Measurements from ENCODE around the gene MICOS13. TPM values are rescaled to one million over a fixed set of nuclear protein-coding genes. Genes with fewer than 3 reads are reported as not detected.

MICOS13 gene
- total and polyA plus RNA-seq, 2 donors from 2014 or later: 74.6 to 244 TPM

GRCh38 chr19:5678071-5678718 lies 2.1 kb downstream of the MICOS13 start:
- no peak overlapping the region for H3K9ac ChIP-seq (ENCODE audit: low read length in 3 of 3)
- H3K27ac ChIP-seq (ENCODE audit: low read depth in 2 of 2, low read length in 2 of 2): no peak overlapping the region
- H3K27me3 ChIP-seq (ENCODE audit: control insufficient read depth, insufficient read depth, low read length): no peaks in the 10 kb centered on the region
- no peaks in the 10 kb centered on the region for H3K36me3 ChIP-seq (ENCODE audit: control insufficient read depth in 2 of 3, insufficient read depth in 3 of 3, low read length in 3 of 3)
- no peak for FAIRE-seq
- peak in 1 of 5 donors; percentile 57 for DNase-seq
- H3K9me3 ChIP-seq (ENCODE audit: control insufficient read depth in 2 of 3, insufficient read depth in 1 of 3, low read length in 3 of 3): no peaks in the 10 kb centered on the region
- no peak for TF ChIP-seq CTCF (IDR thresholded peaks at IDR 0.05; ENCODE audit: borderline replicate concordance, extremely low read depth, insufficient read depth)
- H3K4me1 ChIP-seq (ENCODE audit: control insufficient read depth in 2 of 3, insufficient read depth in 2 of 3, low read depth in 1 of 3, low read length in 3 of 3): peaks cover 0 to 12% (median 5%) of the 10 kb centered on the region in 3 donors
- H3K4me3 ChIP-seq (ENCODE audit: low read length in 3 of 3): no peak overlapping the region
- intact Hi-C loops (cut with DNase I): no loop called here

GRCh38 chr19:5677580-5677979 lies 2.7 kb downstream of the MICOS13 start:
- intact Hi-C loops (cut with DNase I): no loop called here
- DNase-seq (no peak), FAIRE-seq (no peak)
- Histone ChIP-seq H3K9me3 (ENCODE audit: control insufficient read depth in 2 of 3, insufficient read depth in 1 of 3, low read length in 3 of 3) (no peaks in the 10 kb centered on the region), H3K4me3 (ENCODE audit: low read length in 3 of 3) (no peak overlapping the region), H3K27me3 (ENCODE audit: control insufficient read depth, insufficient read depth, low read length) (no peaks in the 10 kb centered on the region), H3K9ac (ENCODE audit: low read length in 3 of 3) (no peak overlapping the region), H3K27ac (ENCODE audit: low read depth in 2 of 2, low read length in 2 of 2) (no peak overlapping the region), H3K4me1 (ENCODE audit: control insufficient read depth in 2 of 3, insufficient read depth in 2 of 3, low read depth in 1 of 3, low read length in 3 of 3) (peaks cover 0 to 12% (median 5%) of the 10 kb centered on the region in 3 donors), H3K36me3 (ENCODE audit: control insufficient read depth in 2 of 3, insufficient read depth in 3 of 3, low read length in 3 of 3) (no peaks in the 10 kb centered on the region)
- no peak for TF ChIP-seq CTCF (IDR thresholded peaks at IDR 0.05; ENCODE audit: borderline replicate concordance, extremely low read depth, insufficient read depth)

GRCh38 chr19:5677136-5677535 lies 3.2 kb downstream of the MICOS13 start:
- no peak for TF ChIP-seq CTCF (IDR thresholded peaks at IDR 0.05; ENCODE audit: borderline replicate concordance, extremely low read depth, insufficient read depth)
- Histone ChIP-seq H3K9me3 (ENCODE audit: control insufficient read depth in 2 of 3, insufficient read depth in 1 of 3, low read length in 3 of 3) (no peaks in the 10 kb centered on the region), H3K27me3 (ENCODE audit: control insufficient read depth, insufficient read depth, low read length) (no peaks in the 10 kb centered on the region), H3K4me1 (ENCODE audit: control insufficient read depth in 2 of 3, insufficient read depth in 2 of 3, low read depth in 1 of 3, low read length in 3 of 3) (peaks cover 0 to 12% (median 5%) of the 10 kb centered on the region in 3 donors), H3K4me3 (ENCODE audit: low read length in 3 of 3) (no peak overlapping the region), H3K9ac (ENCODE audit: low read length in 3 of 3) (no peak overlapping the region), H3K36me3 (ENCODE audit: control insufficient read depth in 2 of 3, insufficient read depth in 3 of 3, low read length in 3 of 3) (no peaks in the 10 kb centered on the region), H3K27ac (ENCODE audit: low read depth in 2 of 2, low read length in 2 of 2) (no peak overlapping the region)
- FAIRE-seq (no peak), DNase-seq (peak in 1 of 5 donors; percentile 47)
- intact Hi-C loops (cut with DNase I): no loop called here

GRCh38 chr19:5676772-5677105 lies 3.6 kb downstream of the MICOS13 start:
- Histone ChIP-seq H3K27me3 (ENCODE audit: control insufficient read depth, insufficient read depth, low read length) (no peaks in the 10 kb centered on the region), H3K9ac (ENCODE audit: low read length in 3 of 3) (no peak overlapping the region), H3K9me3 (ENCODE audit: control insufficient read depth in 2 of 3, insufficient read depth in 1 of 3, low read length in 3 of 3) (no peaks in the 10 kb centered on the region), H3K4me3 (ENCODE audit: low read length in 3 of 3) (no peak overlapping the region), H3K27ac (ENCODE audit: low read depth in 2 of 2, low read length in 2 of 2) (no peak overlapping the region), H3K36me3 (ENCODE audit: control insufficient read depth in 2 of 3, insufficient read depth in 3 of 3, low read length in 3 of 3) (peaks cover 0 to 3% (median 0%) of the 10 kb centered on the region in 3 donors), H3K4me1 (ENCODE audit: control insufficient read depth in 2 of 3, insufficient read depth in 2 of 3, low read depth in 1 of 3, low read length in 3 of 3) (peaks cover 0 to 12% (median 5%) of the 10 kb centered on the region in 3 donors)
- TF ChIP-seq CTCF (IDR thresholded peaks at IDR 0.05; ENCODE audit: borderline replicate concordance, extremely low read depth, insufficient read depth): no peak
- DNase-seq (no peak), FAIRE-seq (no peak)
- intact Hi-C loops (cut with DNase I): no loop called here

Data from kidney (tissue), 14 donors.